Fibroblast of lung (primary cell): Measurements from ENCODE around the gene TMEM121. TPM values are rescaled to one million over a fixed set of nuclear protein-coding genes. Genes with fewer than 3 reads are reported as not detected.

Source experiments
- polyA plus RNA-seq, 2 donors: library from polyadenylated mRNA; depleted of rRNA in 1 of 2; stranded (reverse) in 1 of 2; unstranded in 1 of 2; fragments of >200 nt; gene quantifications; 2 replicates each; pipeline ENCODE4 v1.2.1, GENCODE V29; 2011 to 2012; ENCODE audit warnings: missing spikeins in 1 of 2
- total RNA-seq: library from RNA; depleted of rRNA; stranded (reverse); fragments of >200 nt; gene quantifications from 2 replicates; pipeline ENCODE4 v1.2.1, GENCODE V29; 2014

Gene TMEM121
- total and polyA plus RNA-seq, 2 donors (not counting 1 experiment from before 2014, with no cell fraction given), result 0.30 to 5.1 TPM

Other genes starting within 250 kb of the TMEM121 start
- gene BRF1, start 225.6 kb upstream of the TMEM121 start, total RNA-seq, result 26.5 and 33.4 TPM in 2 replicates
- gene BRF1, start 225.6 kb upstream of the TMEM121 start, polyA plus RNA-seq, result 7.4 and 8.4 TPM in 2 replicates
- gene PACS2, start 211.8 kb upstream of the TMEM121 start, total RNA-seq, result 36.2 and 52.5 TPM in 2 replicates
- gene PACS2, start 211.8 kb upstream of the TMEM121 start, polyA plus RNA-seq, result 20.3 and 23.2 TPM in 2 replicates
- gene TEX22, start 128.0 kb upstream of the TMEM121 start, total RNA-seq, result 0.33 and 0.51 TPM in 2 replicates
- gene TEX22, start 128.0 kb upstream of the TMEM121 start, polyA plus RNA-seq, result 0.02 and 0.05 TPM in 2 replicates
- gene MTA1, start 106.8 kb upstream of the TMEM121 start, total RNA-seq, result 27.2 and 29.7 TPM in 2 replicates
- gene MTA1, start 106.8 kb upstream of the TMEM121 start, polyA plus RNA-seq, result 28.6 and 35.4 TPM in 2 replicates
- 37.5 and 68.5 TPM in 2 replicates for gene CRIP2, start 51.8 kb upstream of the TMEM121 start, total RNA-seq
- gene CRIP2, start 51.8 kb upstream of the TMEM121 start, polyA plus RNA-seq, result 58.9 and 59.8 TPM in 2 replicates
- 1.3 and 3.0 TPM in 2 replicates for gene CRIP1, start 39.7 kb upstream of the TMEM121 start, total RNA-seq
- gene CRIP1, start 39.7 kb upstream of the TMEM121 start, polyA plus RNA-seq, result 2.5 and 5.2 TPM in 2 replicates
- gene TEDC1, start 35.3 kb upstream of the TMEM121 start, total RNA-seq, result 1.0 and 2.5 TPM in 2 replicates
- gene TEDC1, start 35.3 kb upstream of the TMEM121 start, polyA plus RNA-seq, result 0.69 and 2.1 TPM in 2 replicates